AG10803 (cell line): ENCODE results near the gene LRRIQ3.

Experiments
- DNase-seq: peaks from one replicate; pipeline ENCODE4 v3.0.0; 2010; ENCODE audit warnings: low read depth
- H3K4me3 ChIP-seq: 2 replicates; pipeline ENCODE4 v1.5.1; 2011; ENCODE audit warnings: mild to moderate bottlenecking, low read length, control low read depth
- TF ChIP-seq, protein P1 (sequence below): conservative IDR thresholded peaks from 2 replicates; pipeline ENCODE4 v1.5.1; 2011; ENCODE audit warnings: mild to moderate bottlenecking, low read length, control low read depth, inconsistent platforms

The LRRIQ3 gene

DNA sequence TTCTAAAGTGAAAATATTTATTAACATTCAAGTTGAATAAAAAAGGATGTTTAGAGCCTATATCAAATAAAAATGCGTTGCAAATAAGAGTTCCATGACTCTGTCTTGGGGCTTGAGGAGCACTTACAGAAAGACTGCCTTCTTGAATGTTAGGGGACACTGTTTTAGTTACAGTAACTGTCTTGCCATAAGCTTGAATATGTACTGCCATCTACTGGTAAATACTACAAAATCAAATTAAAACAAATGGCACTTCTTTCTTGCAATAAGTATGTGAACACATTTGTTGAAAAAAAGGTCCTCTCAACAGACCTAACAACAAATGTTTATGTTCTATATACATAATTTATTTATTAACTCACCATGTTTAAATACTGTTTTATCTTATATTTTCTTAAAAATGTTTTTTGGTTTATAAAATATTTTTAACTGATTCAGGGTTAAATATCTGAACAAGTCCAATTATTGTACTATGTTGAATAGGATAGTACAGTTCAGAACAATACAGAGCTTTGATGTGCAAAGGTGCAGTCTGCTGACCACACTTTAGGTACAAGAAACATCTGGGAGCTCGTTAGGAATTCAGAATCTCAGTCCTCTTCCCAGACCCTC is 199.5 kb downstream of the LRRIQ3 start:
- TF ChIP-seq, protein P1, sequence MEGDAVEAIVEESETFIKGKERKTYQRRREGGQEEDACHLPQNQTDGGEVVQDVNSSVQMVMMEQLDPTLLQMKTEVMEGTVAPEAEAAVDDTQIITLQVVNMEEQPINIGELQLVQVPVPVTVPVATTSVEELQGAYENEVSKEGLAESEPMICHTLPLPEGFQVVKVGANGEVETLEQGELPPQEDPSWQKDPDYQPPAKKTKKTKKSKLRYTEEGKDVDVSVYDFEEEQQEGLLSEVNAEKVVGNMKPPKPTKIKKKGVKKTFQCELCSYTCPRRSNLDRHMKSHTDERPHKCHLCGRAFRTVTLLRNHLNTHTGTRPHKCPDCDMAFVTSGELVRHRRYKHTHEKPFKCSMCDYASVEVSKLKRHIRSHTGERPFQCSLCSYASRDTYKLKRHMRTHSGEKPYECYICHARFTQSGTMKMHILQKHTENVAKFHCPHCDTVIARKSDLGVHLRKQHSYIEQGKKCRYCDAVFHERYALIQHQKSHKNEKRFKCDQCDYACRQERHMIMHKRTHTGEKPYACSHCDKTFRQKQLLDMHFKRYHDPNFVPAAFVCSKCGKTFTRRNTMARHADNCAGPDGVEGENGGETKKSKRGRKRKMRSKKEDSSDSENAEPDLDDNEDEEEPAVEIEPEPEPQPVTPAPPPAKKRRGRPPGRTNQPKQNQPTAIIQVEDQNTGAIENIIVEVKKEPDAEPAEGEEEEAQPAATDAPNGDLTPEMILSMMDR: peak; percentile 63
- no peak overlapping the region for H3K4me3 ChIP-seq
- peak; percentile 62 for DNase-seq

DNA sequence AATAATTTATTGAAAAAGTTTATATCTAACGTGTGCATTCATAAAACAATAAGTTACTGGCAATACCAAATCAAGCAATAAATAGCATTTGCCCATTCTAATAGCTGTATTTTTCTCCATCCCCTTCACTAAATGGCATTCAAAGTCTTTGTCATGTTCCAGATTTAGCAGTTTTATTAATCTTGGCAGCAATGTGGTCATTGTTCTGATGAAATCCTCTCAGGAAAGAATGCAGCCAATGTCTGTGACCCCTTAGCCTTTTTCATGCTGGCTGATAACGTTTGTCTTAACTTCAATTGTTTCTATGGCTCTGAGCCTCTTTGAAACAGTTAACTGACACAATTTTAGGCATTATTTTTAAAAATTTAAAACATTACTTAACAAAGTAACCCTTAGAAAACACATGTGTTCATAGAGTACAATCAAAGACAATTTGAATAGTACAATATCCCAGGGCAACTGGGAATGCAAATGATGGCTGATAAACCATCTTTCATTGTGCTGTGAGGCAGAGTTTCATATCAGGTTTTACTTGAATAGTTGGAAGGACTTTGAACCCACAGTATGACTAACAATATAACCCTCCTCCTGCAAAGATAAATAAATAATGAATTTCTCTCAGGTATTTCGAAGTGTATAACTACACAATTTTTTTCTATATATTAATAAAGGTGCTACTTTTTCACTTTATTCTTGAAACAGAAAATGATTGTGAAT is 217.5 kb downstream of the LRRIQ3 start:
- TF ChIP-seq, protein P1: no peak
- DNase-seq: peak; percentile 0
- H3K4me3 ChIP-seq: no peak overlapping the region

DNA sequence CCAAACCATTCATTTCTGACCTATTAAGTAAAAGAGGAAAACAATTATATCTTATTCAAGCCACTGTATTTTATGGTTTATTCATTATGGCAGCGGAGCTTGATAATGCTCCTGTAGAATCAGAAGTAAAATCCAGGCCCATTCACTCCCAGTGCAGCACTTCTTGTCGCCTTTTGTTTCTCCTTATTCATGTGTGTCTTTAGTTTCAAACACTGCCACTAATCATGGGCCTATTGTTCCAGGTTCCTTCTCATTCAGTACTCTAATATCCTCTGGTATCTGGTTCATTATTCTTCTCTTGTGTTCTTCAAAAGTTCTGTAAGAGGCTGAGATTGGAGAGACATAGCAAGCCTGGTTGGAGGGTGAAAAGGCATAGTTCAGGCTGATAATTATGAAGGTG is 218.3 kb downstream of the LRRIQ3 start:
- H3K4me3 ChIP-seq: no peak overlapping the region
- TF ChIP-seq, protein P1: no peak
- no peak for DNase-seq

DNA sequence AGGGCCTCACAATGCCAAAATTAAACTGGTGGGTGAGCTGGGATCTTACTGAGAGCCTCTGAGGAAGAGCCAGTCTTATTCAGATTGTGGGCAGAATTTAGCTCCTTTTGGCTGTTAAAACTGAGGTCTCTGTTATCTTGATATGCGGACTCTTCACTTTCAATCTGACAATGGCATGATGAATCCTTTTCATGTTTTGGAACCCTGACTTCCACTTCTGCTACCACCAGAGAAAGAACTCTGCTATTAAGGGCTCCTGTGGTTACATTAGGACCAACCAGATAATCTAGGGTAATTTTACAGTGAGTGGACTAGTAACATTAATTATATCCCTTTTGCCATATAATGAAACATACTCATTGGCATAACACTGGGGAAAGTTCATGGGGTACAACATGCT is 219.0 kb downstream of the LRRIQ3 start:
- H3K4me3 ChIP-seq: no peak overlapping the region
- DNase-seq: no peak
- TF ChIP-seq, protein P1: no peak
